SK-N-SH treated with all-trans-retinoic acid at 6 μM for 48 hours (cell line): Measurements from ENCODE around the gene TAS2R1.

Experiments used
- OSR1 ChIP-seq: fragments of 250-450 bp; sonication (Bioruptor Pico); IDR thresholded peaks from 2 replicates; pipeline ENCODE4 v1.8.0; 2022; ENCODE audit warnings: moderate library complexity, mild to moderate bottlenecking, inconsistent platforms
- PATZ1 ChIP-seq: fragments of 250-450 bp; sonication (Bioruptor Pico); IDR thresholded peaks from 2 replicates; pipeline ENCODE4 v1.8.0; 2020; ENCODE audit warnings: mild to moderate bottlenecking, moderate library complexity, borderline replicate concordance
- POU6F1 ChIP-seq: fragments of 250-450 bp; sonication (Bioruptor Pico); IDR thresholded peaks from 2 replicates; pipeline ENCODE4 v1.8.0; 2021; ENCODE audit warnings: low read depth, mild to moderate bottlenecking, moderate library complexity, borderline replicate concordance
- PPARA ChIP-seq: fragments of 250-450 bp; sonication (Bioruptor Pico); IDR thresholded peaks from 2 replicates; pipeline ENCODE4 v1.5.0; 2020; ENCODE audit warnings: mild to moderate bottlenecking, borderline replicate concordance
- RARB ChIP-seq: fragments of 250-450 bp; sonication (Bioruptor Pico); IDR thresholded peaks from 2 replicates; pipeline ENCODE4 v1.8.0; 2021; ENCODE audit warnings: mild to moderate bottlenecking, moderate library complexity
- TSHZ2 ChIP-seq: fragments of 250-450 bp; sonication (Bioruptor Pico); IDR thresholded peaks from 2 replicates; pipeline ENCODE4 v1.5.0; 2020; ENCODE audit warnings: mild to moderate bottlenecking, moderate library complexity
- ZFP3 ChIP-seq: fragments of 250-450 bp; sonication (Bioruptor Pico); IDR thresholded peaks from 2 replicates; pipeline ENCODE4 v1.5.0; 2020; ENCODE audit warnings: mild to moderate bottlenecking, moderate library complexity
- ZFP30 ChIP-seq: fragments of 450-650 bp; formaldehyde crosslinking; IDR thresholded peaks from 2 replicates; pipeline ENCODE4 v1.5.0; 2022; ENCODE audit warnings: mild to moderate bottlenecking, moderate library complexity
- ZNF70 ChIP-seq: fragments of 450-650 bp; formaldehyde crosslinking; IDR thresholded peaks from 2 replicates; pipeline ENCODE4 v1.5.0; 2020; ENCODE audit warnings: mild to moderate bottlenecking, moderate library complexity

- no peak for TF ChIP-seq ZFP3 (CRISPR knock-in tag)
- TF ChIP-seq RARB (CRISPR knock-in tag) = no peak
- TF ChIP-seq OSR1 (CRISPR knock-in tag) = no peak
- no peak for TF ChIP-seq ZFP30 (CRISPR knock-in tag)
- no peak for TF ChIP-seq PATZ1
- no peak for TF ChIP-seq POU6F1 (CRISPR knock-in tag)
- no peak for TF ChIP-seq ZNF70 (CRISPR knock-in tag)
- TF ChIP-seq PPARA (CRISPR knock-in tag) = no peak
- TF ChIP-seq TSHZ2 = no peak
These were observed 6.5 kb downstream of the TAS2R1 start for GRCh38 chr5:9623661-9624060.
